Renal cortical epithelial cell (primary cell): Measurements from ENCODE around the gene FMO1. TPM values are rescaled to one million over a fixed set of nuclear protein-coding genes. Genes with fewer than 3 reads are reported as not detected.

Experiments used
- DNase-seq: peaks from one replicate; pipeline ENCODE4 v3.0.0-alpha.2; 2011; ENCODE audit warnings: low read depth
- total RNA-seq: library from RNA; depleted of rRNA; stranded (reverse); fragments of >200 nt; gene quantifications from 2 replicates; pipeline ENCODE4 v1.2.3, GENCODE V29; 2014

Gene FMO1
- total RNA-seq, 1 donor from 2014 or later = 0.45 TPM

DNA sequence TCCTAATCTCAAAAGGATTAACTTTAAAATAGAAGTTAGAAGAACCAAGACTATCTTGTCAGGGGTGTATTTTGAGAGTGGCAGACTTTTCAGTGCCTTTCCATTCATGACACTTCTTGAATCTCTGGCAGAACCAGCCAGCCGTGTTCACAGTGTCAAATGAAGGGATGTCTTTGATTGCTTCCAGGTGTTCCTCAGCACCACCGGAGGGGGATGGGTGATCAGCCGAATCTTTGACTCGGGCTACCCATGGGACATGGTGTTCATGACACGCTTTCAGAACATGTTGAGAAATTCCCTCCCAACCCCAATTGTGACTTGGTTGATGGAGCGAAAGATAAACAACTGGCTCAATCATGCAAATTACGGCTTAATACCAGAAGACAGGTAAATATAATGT lies 32.3 kb downstream of the FMO1 start:
- DNase-seq = no peak

DNA sequence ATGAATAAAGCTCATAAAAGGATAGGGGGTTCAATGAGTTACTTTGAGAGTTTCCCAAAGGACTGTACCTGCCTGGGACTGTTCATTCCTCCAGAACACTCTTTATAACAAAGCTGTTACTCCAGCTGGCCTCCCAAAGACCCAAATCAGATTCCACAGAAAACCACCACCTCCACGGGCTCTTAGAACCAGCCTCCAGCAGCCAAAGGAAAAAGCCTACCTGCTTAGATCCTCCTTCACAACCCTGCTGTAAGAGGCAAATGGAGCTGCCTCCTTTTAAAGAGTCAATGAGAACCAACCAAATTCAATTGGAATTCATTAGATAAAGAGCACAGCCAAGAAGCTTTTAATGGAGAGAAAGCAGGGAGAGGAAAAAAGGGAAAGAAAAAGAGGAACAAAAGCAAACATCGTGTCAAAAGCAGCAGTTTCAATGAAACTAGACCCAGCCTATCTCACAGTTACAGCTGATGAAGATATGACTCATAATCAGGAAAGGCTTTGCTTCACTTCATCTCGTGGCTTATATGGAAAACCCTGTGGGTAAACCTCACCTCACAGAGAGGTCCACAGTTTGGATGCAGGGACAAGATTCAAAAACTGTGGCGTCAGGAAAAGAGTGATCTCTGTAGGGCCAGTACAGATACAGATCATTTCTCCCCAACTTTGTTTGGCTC lies 37.9 kb downstream of the FMO1 start:
- DNase-seq = peak; percentile 80

DNA sequence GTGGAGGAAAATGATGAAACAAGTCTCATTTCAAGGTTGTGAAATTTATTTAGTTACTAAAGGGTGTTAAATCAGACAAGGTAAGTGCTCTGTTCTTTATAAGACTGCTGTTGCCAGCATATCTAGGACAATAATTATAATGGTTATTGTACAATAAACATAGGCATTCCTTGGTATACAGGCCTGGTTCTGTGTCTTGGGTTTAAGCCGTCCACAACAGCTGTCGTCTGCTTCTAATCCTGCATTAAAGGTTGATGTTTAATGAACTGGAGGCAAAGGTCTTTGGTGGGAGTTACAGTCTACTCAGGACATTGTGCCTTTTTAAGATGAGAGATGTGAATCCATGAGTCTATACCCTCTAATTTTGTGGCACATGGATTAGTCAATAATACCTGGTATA lies 42.3 kb downstream of the FMO1 start:
- no peak for DNase-seq

DNA sequence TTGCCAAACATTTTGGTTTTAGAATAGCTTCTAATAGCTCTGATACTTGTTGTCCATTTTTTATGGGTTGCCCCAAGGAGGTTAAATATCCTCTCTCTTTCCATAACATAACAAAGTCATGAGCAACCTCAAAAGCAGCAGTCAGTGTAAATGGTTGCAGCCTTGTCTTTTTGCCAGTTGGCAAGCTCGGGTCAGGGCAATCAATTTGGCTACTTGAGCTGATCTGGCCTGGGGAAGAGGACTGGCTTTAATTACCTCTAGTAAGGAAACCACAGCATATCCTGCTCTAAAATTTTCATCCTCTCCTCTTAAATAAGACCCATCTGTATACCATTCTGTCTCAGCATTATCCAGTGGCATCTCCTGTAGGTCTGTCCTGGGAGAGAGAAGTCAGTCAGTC lies 44.5 kb downstream of the FMO1 start:
- no peak for DNase-seq

DNA sequence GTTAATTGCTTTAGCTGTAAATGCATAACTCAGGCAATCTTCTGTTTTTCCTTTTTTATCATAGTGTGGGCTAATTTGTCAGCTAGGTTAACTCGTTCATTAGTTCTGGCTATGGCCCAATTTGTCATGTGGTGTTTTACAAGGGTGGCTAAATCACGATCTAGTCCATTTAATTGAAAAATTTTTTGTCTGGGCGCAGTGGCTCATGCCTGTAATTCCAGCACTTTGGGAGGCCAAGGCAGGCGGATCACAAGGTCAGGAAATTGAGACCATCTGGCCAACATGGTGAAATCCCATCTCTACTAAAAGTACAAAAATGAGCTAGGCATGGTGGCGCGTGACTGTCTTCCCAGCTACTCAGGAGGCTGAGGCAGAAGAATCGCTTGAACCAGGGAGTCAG lies 47.1 kb downstream of the FMO1 start:
- DNase-seq = peak; percentile 37

DNA sequence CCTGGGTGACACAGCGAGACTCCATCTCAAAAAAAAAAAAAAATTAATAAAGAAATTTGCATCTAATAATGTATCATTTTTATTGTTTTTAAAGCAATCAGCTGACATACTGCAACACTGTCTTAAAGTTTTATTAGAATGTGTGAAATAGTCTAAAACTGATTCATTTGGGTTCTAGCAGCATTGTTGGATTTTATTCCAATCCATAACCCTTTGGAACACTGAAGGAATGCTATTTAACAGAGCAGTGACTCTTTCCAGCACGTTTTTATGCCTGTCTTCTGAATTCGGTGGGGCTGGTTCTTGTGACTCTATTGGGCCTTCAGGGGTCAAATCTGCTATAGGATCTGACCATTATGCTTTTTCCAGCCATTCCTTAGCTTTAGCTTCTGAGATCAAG lies 47.5 kb downstream of the FMO1 start:
- no peak for DNase-seq

DNA sequence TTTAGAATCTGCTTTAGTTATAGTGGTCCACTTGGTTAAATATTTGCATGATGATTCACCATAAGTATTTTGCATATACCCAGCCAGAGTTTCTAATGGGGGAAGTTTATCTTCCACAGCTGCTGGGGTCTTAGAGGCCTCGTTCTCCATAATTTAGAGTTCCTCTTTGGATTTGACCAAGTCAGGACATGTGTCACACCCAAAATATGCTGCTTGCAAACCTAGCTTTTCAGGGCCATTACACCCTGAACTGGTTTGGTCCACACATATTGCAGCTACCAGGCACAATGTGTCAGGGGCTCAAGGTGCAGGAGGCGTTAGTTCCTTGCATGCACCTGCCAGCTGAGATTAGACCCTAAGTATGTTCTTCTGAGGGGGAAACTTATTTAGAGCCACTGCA lies 48.6 kb downstream of the FMO1 start:
- DNase-seq = no peak

DNA sequence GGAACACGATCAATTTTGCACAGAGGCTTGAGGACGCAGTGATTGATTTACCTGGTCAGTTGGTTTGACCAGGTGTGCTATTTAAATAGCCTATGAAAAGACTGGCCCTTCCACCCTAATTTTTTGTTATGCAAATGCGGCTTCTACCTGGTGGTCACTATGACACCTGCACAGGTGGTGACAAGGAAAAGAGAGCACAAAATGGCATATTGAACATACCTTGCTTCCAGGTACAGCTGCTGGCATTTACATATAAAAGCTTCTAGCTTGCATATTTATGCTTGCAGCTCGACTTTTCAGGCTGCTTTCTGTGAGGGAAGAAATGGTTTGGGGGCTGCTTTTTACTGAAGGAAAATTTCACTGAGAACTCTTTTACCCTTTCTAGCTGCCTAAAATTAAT lies 50.4 kb downstream of the FMO1 start:
- DNase-seq = no peak

DNA sequence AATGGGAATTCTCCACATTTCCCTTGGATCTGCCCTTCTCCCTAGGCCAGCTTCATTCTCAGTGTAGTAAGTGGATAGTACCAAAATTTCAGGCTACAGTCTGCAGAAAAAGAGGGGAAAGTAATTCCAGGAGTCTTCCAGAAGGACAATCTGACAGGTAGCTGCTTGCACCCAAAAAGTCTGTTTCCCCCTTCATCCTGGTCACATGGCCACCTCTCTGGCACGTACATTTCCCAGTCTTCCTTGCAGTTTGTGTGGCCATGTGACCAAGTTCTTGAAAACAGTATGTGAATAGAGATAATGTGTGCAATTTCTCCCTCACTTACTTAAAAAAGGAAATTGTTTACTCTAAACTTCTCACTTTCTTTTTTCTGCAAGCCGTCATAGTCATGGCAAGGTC lies 51.0 kb downstream of the FMO1 start:
- no peak for DNase-seq

DNA sequence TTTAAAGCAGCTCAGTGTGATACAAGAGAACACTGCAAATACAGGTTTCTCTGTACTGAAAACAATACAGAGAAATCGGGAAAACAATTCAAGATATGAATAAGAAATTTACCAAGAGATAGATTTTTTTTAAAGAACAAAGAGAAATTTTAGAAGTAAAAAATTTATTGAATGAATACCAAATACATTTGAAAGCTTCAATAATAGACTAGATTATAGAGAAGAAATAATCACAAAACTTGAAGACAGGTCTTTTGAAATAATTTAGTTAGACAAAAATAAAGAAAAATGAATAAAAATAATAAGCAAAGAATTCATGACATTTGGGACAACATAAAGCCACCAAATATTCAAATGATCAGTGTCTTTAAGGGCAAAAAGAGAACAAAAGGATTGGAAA lies 52.1 kb downstream of the FMO1 start:
- DNase-seq = no peak

DNA sequence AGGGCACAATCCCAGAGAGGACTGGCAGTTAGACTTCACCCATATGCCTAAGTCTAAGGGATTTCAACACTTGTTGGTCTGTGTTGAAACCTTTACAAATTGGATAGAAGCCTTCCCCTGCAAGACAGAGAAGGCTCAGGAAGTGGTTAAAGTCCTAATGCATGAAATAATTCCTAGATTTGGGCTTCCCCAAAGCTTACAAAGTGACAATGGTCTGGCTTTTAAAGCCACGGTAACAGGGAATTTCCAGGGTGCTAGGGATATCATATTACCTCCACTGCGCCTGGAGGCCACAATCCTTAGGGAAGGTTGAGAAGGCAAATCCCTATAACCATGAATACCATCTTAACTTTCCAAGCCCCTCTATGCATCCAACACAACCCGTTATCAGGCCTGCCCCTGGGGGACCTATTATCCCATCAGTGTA lies 62.4 kb downstream of the FMO1 start:
- DNase-seq = peak; percentile 18

DNA sequence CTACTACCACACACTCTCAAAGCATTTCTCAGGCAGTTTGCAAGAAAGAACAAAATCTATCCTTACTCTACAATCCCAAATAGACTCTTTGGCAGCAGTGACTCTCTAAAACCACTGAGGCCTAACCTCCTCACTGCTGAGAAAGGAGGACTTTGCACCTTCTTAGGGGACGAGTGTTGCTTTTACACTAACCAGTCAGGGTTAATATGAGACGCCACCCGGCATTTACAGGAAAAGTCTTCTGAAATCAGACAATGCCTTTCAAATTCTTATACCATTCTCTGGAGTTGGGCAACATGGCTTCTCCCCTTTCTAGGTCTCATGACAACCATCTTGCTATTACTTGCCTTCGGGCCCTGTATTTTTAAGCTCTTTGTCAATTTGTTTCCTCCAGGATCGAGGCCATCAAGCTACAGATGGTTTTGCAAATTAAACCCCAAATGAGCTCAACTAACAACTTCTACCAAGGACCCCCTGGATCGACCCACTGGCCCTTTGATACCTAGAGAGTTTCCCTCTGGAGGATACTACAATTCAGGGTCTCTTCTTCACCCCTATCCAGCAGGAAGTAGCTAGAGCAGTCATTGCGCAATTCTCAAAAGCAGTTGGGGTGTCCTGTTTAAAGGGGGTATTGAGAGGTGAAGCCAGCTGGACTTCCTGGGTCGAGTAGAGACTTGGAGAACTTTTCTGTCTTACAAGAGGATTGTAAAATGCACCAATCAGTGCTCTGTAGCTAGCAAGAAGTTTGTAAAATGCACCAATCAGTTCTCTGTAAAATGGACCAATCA lies 63.7 kb downstream of the FMO1 start:
- DNase-seq = peak; percentile 55

DNA sequence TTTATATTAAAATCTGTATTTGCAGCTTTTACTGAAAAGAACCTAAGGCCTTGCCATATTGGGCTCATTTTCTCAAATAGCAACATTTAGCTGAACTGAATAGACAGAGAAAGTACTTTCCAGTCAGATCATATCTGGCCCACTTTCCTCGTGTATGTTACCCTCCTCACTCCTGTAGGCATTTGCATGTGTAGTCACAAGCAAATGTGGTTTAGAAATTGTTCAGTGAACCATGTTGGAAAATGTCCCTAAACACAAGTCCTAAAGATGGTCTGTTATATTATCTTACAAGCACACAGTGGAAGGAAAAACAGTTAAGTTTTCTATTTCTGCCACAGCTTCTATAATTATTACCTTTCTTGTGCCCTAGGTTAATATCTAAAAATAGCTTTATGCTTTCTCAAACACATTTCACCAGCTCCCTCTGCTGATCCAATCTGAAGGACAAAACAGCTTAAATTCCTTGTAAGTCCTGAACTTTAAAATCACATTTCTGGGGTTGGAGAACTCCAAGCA lies 65.1 kb downstream of the FMO1 start:
- DNase-seq = no peak

DNA sequence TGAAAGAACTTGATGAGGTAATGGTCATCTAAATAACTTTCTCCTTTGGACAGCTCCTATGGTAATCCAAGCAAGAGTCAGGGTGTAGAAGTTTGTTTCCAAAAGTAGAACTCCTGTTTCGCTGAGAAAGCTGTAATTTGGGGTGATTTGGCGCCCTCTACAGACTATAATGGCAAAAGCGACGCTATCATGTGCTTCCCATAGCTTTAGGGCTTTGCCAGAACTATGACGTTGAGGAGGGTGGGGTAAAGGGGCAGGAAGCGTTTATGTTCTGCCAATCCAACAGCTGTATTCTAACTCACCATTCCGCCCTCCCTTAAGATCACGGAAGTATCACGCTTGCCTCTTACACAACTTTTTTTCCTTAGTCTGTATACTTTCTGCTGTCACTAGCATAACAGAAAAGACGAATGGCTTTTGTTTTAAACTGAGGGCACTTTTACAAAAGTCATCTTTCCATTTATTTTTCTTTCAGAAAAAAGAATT lies 65.6 kb downstream of the FMO1 start, which contains the start of gene FMO4:
Gene FMO4 (plus strand): TSS at position 349 of the 486 bp plus-strand sequence. CDS start 5,643 bp downstream, outside the sequence.
- DNase-seq = peak; percentile 99

DNA sequence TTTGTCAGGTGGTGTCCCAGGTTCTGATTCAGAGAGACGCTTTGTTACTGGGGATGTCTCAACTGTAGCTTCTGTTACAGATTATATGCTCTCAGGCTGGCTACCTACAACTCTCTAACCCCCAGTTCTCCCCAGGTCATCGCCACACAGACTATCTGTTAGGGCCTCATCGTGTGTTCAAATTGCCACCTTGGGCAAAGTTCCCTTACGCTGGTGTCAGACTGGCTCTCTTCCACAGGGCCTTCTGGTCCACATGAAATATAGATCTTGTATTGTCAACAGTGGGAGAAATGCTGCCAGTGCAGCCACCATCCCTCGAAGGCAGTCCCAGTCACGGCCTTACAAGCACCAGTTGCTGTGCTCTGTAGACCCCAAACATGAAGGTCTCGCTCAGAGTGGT lies 81.0 kb downstream of the FMO1 start:
- no peak for DNase-seq

DNA sequence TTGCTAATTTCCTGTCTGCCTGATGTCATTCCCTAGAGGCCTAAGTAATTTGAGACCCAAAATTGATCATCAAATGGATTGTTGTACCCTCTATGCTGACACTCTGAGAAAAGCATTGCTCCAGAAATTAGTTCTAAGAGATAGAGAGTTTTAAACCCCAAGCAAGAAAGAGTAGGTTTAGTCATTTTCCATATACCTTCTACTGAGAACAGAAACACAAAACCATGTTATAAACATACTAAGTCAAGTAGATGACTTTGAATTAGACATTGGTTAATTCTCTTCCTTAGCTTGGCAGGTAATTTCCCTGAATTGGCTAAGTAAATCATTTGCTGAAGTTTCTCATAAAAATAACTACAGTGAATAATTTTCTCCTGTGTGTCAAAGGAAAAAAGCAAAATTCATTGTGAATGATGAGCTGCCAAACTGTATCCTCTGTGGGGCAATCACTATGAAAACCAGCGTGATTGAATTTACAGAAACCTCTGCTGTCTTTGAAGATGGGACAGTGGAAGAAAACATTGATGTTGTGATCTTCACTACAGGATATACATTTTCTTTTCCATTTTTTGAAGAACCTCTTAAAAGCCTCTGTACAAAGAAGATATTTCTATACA lies 85.8 kb downstream of the FMO1 start:
- DNase-seq = no peak

Other genes with a start within 250 kb of the FMO1 start
- gene FMO3, start 157.6 kb upstream of the FMO1 start, total RNA-seq = 0.05 TPM in 1 of 2 replicates, not detected in the other
- gene FMO2, start 63.2 kb upstream of the FMO1 start, total RNA-seq = not detected in 2 replicates
- 3.5 and 6.0 TPM in 2 replicates for gene FMO4, start 65.7 kb downstream of the FMO1 start, total RNA-seq
- gene PRRC2C, start 237.0 kb downstream of the FMO1 start, total RNA-seq = 37.2 and 145 TPM in 2 replicates